ENCODE results near the gene ZNF280A.
A peak's percentile ranks its signal among the peaks of the same experiment; 100 is the strongest.

The ZNF280A gene
- total RNA-seq = 0 to 0.05 reads per million in 2 donors

- DNase-seq = no peak
These were observed at the start of gene ZNF280A for GRCh38 chr22:22520020-22520656. TSS of gene ZNF280A (minus strand) at chr22:22520270. CDS start at chr22:22515630, 4,640 bp downstream.

- no peak for DNase-seq
These were observed 49.1 kb upstream of the ZNF280A start for GRCh38 chr22:22569218-22569617.

GRCh38 chr22:22565981-22566380 lies 45.9 kb upstream of the ZNF280A start:
- no peak for DNase-seq

- DNase-seq = peak; percentile 19
These were observed 39.0 kb upstream of the ZNF280A start, which contains the start of gene PRAME for GRCh38 chr22:22558972-22559603. TSS of gene PRAME (minus strand) at chr22:22559265. CDS start at chr22:22556832, 2,433 bp downstream.

GRCh38 chr22:22558071-22558971 lies 38.3 kb upstream of the ZNF280A start:
- no peak for DNase-seq

GRCh38 chr22:22556995-22557925 lies 37.2 kb upstream of the ZNF280A start:
- DNase-seq = no peak

- DNase-seq = no peak
These were observed 36.5 kb upstream of the ZNF280A start for GRCh38 chr22:22556578-22556977.

GRCh38 chr22:22555596-22555995 lies 35.5 kb upstream of the ZNF280A start:
- no peak for DNase-seq

- no peak for DNase-seq
These were observed 34.7 kb upstream of the ZNF280A start for GRCh38 chr22:22554587-22555284.

GRCh38 chr22:22553735-22554586 lies 33.9 kb upstream of the ZNF280A start:
- DNase-seq = no peak

- DNase-seq = no peak
These were observed 33.1 kb upstream of the ZNF280A start for GRCh38 chr22:22553141-22553540.

GRCh38 chr22:22552630-22553029 lies 32.6 kb upstream of the ZNF280A start:
- no peak for DNase-seq

- DNase-seq = no peak
These were observed 30.8 kb upstream of the ZNF280A start for GRCh38 chr22:22550789-22551434.

GRCh38 chr22:22548910-22549309 lies 28.8 kb upstream of the ZNF280A start:
- no peak for DNase-seq

- DNase-seq = no peak
These were observed 28.2 kb upstream of the ZNF280A start for GRCh38 chr22:22548317-22548716.

GRCh38 chr22:22547692-22548300 lies 27.7 kb upstream of the ZNF280A start:
- DNase-seq = no peak

GRCh38 chr22:22547226-22547625 lies 27.2 kb upstream of the ZNF280A start:
- DNase-seq = no peak

- DNase-seq = no peak
These were observed 26.4 kb upstream of the ZNF280A start for GRCh38 chr22:22546490-22546889.

- DNase-seq = no peak
These were observed 25.0 kb upstream of the ZNF280A start for GRCh38 chr22:22545084-22545483.
